Fibroblast of peridontal ligament (primary cell): Measurements from ENCODE around the gene ABHD6.

Experiments
- DNase-seq: peaks from one replicate; pipeline ENCODE4 v3.0.0-alpha.2; 2010; ENCODE audit errors: extremely low read depth

ABHD6 gene

DNA sequence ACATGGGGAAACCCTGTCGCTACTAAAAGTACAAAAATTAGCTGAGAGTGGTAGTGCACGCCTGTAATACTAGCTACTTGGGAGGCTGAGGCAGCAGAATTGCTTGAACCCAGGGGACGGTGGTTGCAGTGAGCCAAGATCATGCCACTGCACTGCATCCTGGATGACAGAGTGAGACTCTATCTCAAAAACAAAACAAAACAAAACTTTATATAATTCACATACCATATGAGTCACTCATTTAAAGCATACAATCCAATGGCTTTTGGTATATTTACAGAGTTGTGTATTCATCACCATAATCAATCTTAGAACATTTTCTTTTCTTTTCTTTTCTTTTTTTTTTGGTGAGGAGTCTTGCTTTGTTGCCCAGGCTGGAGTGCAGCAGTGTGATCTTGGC lies 103.8 kb downstream of the ABHD6 start:
- no peak for DNase-seq

DNA sequence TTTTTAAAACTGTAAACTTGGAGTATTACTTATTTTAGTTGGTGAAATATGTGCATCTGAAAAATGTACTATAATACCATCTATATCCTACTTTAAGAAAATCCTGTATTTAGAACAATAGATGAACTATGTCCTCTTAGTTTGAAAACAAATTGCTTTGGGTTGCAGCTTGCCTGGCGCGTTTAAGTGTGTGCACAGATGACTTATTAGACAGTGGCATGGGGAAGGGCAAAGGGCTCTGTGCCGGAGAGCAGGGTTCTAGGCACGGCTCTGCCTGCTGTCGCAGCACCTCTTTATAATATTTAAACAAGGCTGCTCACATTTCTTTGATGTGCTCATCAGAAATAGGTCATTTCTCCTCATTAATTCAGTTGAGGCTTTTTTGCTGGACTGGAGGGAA lies 105.1 kb downstream of the ABHD6 start:
- no peak for DNase-seq
